Heart right ventricle (tissue), 16 donors: ENCODE results near the gene ATP5F1E. TPM values are rescaled to one million over a fixed set of nuclear protein-coding genes. Genes with fewer than 3 reads are reported as not detected.

Experiments
- ATAC-seq, 8 donors: fragments of 200-7000 bp; cut with Tn5 transposase; one replicate each; pipeline ENCODE4 v1.9.1; 2020; ENCODE audit warnings: mild to moderate bottlenecking in 8 of 8, moderate library complexity in 8 of 8, moderate number of reproducible peaks in 1 of 8
- DNase-seq, 2 donors: peaks; one replicate each; pipeline ENCODE4 v3.0.0-alpha.2; 2020
- H3K27ac ChIP-seq, 10 donors: fragments of 200-600 bp; sonication (generic) in 2 of 10; one replicate each; pipeline versions ENCODE4 v1.5.0 to v1.8.0; 2020 to 2022; ENCODE audit warnings: mild to moderate bottlenecking in 3 of 10
- H3K27me3 ChIP-seq, 7 donors: fragments of 200-600 bp; one replicate each; pipeline ENCODE4 v1.8.0; 2021 to 2022; ENCODE audit warnings: mild to moderate bottlenecking in 2 of 7
- H3K36me3 ChIP-seq, 9 donors: fragments of 200-600 bp; sonication (generic) in 1 of 9; one replicate each; pipeline versions ENCODE4 v1.5.0 to v1.8.0; 2020 to 2022; ENCODE audit warnings: mild to moderate bottlenecking in 2 of 9
- H3K4me1 ChIP-seq, 9 donors: fragments of 200-600 bp; sonication (generic) in 1 of 9; one replicate each; pipeline versions ENCODE4 v1.5.0 to v1.8.0; 2020 to 2022; ENCODE audit warnings: mild to moderate bottlenecking in 4 of 9
- H3K4me3 ChIP-seq, 10 donors: fragments of 200-600 bp; sonication (generic) in 2 of 10; one replicate each; pipeline versions ENCODE4 v1.5.0 to v1.8.0; 2020 to 2022; ENCODE audit warnings: mild to moderate bottlenecking in 7 of 10, moderate library complexity in 2 of 10
- H3K9me3 ChIP-seq, 11 donors: fragments of 200-600 bp in 10 of 11; sonication (generic) in 2 of 11; one replicate each; pipeline versions ENCODE4 v1.5.0 to v1.8.0; 2013 to 2022; ENCODE audit warnings: mild to moderate bottlenecking in 2 of 11, control low read depth in 1 of 11, moderate library complexity in 1 of 11
- CTCF ChIP-seq, 9 donors: fragments of 200-600 bp; sonication (generic) in 2 of 9; IDR thresholded peaks; one replicate each; pipeline versions ENCODE4 v1.5.0 to v1.8.0; 2021 to 2022; ENCODE audit warnings: antibody characterized with exemption in 9 of 9, mild to moderate bottlenecking in 5 of 9, moderate library complexity in 1 of 9
- WGBS, 2 donors: extraction: QIAGEN DNeasy Blood & Tissue Kit; methylation state at CpG; one replicate each; pipeline ENCODE4 v1.1.7; 2013; ENCODE audit warnings: inconsistent platforms in 1 of 2; 5-methylcytosine and 5-hydroxymethylcytosine counted together
- intact Hi-C, 10 donors: fragments of 100-400 bp; cut with DNase I; formaldehyde crosslinking; loops; one replicate each; pipeline versions ENCODE4 v1.11.1 to v1.14.2; 2022
- polyA plus RNA-seq, 2 donors: library from polyadenylated mRNA; stranded (reverse); fragments of 200-250 nt; gene quantifications; one replicate each; pipeline ENCODE4 v1.2.3, GENCODE V29; 2013
- total RNA-seq, 10 donors: library from RNA; stranded (reverse); fragmentation: NEBNext Ultra II Directional in 3 of 10; extraction: Animal tissue kit (Norgen Biotek cat#: 25700) in 3 of 10; gene quantifications; one replicate each; pipeline versions ENCODE4 v1.2.1 to v1.2.4, GENCODE V29; 2021 to 2023
- donor health status: Arrhythmogenic right ventricular cardiomyopathy.
- donor health status: ischemic (EF 13 %, LVEDD 7.1; RV severe dilation, severe dysfunction).
- donor health status: healthy with polysubstance abuse.
- donor health status: DM: no; HTN: yes; CAD: no.
- donor health status: DM: no; HTN: no; CAD: no.
- donor health status: ischemic (EF 25% LVEDD 6.9; RV normal size, moderate dysfunction).
- donor health status: ischemic (EF 25% LVEDD 5.7; RV mildly dilated, moderate dysfunction).
- donor health status: healthy.
- donor health status: DM: yes; HTN: yes; CAD: no.
- donor health status: Ischemic cardiomyopathy.
- donor health status: ischemic (EF 35%, LVEDD 5.7; RV mildly dilated, moderate dysfunction).
- donor health status: nonischemic (EF 11% LVEDD 7.7; RV severe dilation, severe dysfunction).
- donor health status: DM: yes; HTN: yes; CAD: no.
- donor health status: PGD.
- donor health status: ischemic (EF 29% LVEDD 5.4; RV normal size, mild dysfunction).
- donor health status: nonischemic (EF 23%, LVEDD 6.1; RV moderate dilation, normal function).

The ATP5F1E gene
- total and polyA plus RNA-seq, 12 donors, result 84.7 to 155 (median 121) TPM

DNA sequence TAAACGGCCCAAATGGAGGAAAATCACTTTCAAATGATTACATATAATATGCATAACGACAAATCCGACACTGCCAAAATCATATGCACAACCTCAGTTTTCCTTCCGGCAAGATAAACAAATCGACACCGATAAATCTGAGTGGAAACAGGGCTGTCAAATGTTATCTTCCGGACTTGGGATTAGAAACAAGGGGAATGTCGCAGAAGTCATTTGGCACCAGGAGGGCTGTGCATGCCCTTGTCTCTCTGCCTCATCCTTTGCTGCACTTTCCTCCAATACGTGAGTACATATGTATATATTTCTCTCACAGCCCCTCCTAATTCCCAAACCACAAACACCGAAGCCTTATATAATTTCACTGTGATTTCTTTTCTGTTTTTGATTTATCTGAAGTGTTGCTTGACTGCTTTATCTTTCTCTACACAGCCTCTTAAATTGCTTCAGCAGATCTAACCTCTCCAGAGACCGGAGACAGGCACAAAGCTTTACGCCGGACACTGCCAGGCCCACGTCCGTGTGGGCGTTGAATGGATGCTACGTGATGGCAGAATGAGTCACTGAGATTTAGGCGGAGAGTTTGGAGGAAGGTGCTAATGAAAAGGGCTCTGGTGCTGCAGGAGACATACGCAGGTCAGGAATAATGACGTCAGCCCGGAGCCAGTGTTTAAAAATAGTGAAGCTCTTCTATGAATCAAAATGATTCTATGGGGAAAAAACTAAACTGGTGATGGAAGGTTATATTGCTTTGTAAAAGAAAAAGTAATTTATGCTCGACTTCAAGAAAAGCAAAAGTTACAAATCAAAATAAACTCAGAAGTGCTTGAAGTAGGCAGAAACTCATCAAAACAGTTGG, 31.5 kb upstream of the ATP5F1E start:
- peak overlapping the region in 6 of 10 donors; percentile 1 to 39 (median 10) for H3K4me3 ChIP-seq
- 11 to 12% methylated on average over 22 of the region's 22 CpGs for WGBS, 2 donors

GRCh38 chr20:59062081-59062480, 29.9 kb upstream of the ATP5F1E start:
- intact Hi-C loops, result loop anchor here in 3 of 10 donors (2.0 to 5.0 kb wide), 3 partner anchors 19 to 395 kb away; partner anchors contain the start of gene PRELID3B (in 1 of the 3)

More for the DNA sequence above, 31.5 kb upstream of the ATP5F1E start:
- H3K27me3 ChIP-seq, result peaks cover 0 to 25% (median 0%) of the 10 kb centered on the region in 7 donors
- ATAC-seq (peak; percentile 69 to 99 (median 96)), DNase-seq (peak; percentile 42 to 56)
- peak overlapping the region in 8 of 10 donors; percentile 19 to 70 (median 58) for H3K27ac ChIP-seq
- H3K9me3 ChIP-seq, result no peaks in the 10 kb centered on the region
- TF ChIP-seq CTCF (IDR thresholded peaks at IDR 0.05), result no peak
- no peaks in the 10 kb centered on the region for H3K36me3 ChIP-seq
- peaks cover 0 to 21% (median 14%) of the 10 kb centered on the region in 9 donors for H3K4me1 ChIP-seq
- intact Hi-C loops, result loop anchor here in 3 of 10 donors (2.0 to 5.0 kb wide), 3 partner anchors 21 to 393 kb away; partner anchors contain the start of gene PRELID3B (in 1 of the 3)

DNA sequence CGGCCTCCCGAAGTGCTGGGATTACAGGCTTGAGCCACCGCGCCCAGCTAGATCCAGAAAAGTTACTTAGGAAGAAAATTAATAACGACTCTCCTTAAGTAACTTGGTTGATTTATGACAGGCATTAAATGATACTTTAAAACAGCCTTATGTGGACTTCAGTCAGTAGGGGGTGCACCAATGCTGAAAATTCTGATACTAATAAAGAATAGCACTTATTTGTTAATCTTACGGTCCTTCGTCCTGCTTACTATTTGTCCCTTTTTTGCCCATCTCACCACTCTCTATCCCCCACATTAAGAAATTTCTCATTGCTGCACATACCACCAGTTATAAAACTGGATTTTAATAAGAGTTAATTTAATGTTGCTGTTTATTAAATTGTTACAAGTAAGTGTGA, 23.2 kb upstream of the ATP5F1E start:
- Histone ChIP-seq H3K4me3 (no peak overlapping the region), H3K27me3 (peaks cover 0 to 53% (median 5%) of the 10 kb centered on the region in 7 donors), H3K4me1 (no peaks in the 10 kb centered on the region), H3K9me3 (peaks cover 0 to 11% (median 0%) of the 10 kb centered on the region in 11 donors), H3K27ac (no peak overlapping the region), H3K36me3 (no peaks in the 10 kb centered on the region)
- intact Hi-C loops, result loop anchor here in 2 of 10 donors (5.0 to 10.0 kb wide), 2 partner anchors 167 to 349 kb away; no protein-coding TSS in a partner anchor
- TF ChIP-seq CTCF (IDR thresholded peaks at IDR 0.05), result peak in 8 of 9 donors; percentile 13 to 64 (median 54)
- ATAC-seq, result peak in 1 of 8 donors; percentile 57
- WGBS, 2 donors, result 63 to 74% methylated on average over 7 of the region's 7 CpGs
- peak in 1 of 2 donors; percentile 25 for DNase-seq

More at GRCh38 chr20:59062081-59062480, 29.9 kb upstream of the ATP5F1E start:
- Histone ChIP-seq H3K27ac (no peak overlapping the region), H3K4me3 (no peak overlapping the region), H3K9me3 (peaks cover 0 to under 1% (median 0%) of the 10 kb centered on the region in 11 donors), H3K27me3 (peaks cover 0 to 30% (median 0%) of the 10 kb centered on the region in 7 donors), H3K36me3 (no peaks in the 10 kb centered on the region), H3K4me1 (peaks cover 0 to 19% (median 14%) of the 10 kb centered on the region in 9 donors)
- TF ChIP-seq CTCF (IDR thresholded peaks at IDR 0.05), result no peak
- ATAC-seq (peak in 4 of 8 donors; percentile 12 to 57 (median 34)), DNase-seq (no peak)
- 57 to 62% methylated on average over 4 of the region's 4 CpGs for WGBS, 2 donors

GRCh38 chr20:59051666-59052185, 19.6 kb upstream of the ATP5F1E start:
- H3K4me3 ChIP-seq, result no peak overlapping the region
- DNase-seq (no peak), ATAC-seq (no peak)
- no peak for TF ChIP-seq CTCF (IDR thresholded peaks at IDR 0.05)
- intact Hi-C loops, result loop anchor here in 1 of 10 donors (10.0 kb wide), 1 partner anchor 353 kb away; no protein-coding TSS in a partner anchor
- peaks cover 0 to 6% (median 0%) of the 10 kb centered on the region in 9 donors for H3K4me1 ChIP-seq
- H3K36me3 ChIP-seq, result no peaks in the 10 kb centered on the region
- peaks cover 0 to 41% (median 5%) of the 10 kb centered on the region in 7 donors for H3K27me3 ChIP-seq
- 87% methylated on average over 6 of the region's 6 CpGs for WGBS, 2 donors
- H3K27ac ChIP-seq, result no peak overlapping the region
- peaks cover 0 to 7% (median 0%) of the 10 kb centered on the region in 11 donors for H3K9me3 ChIP-seq
